Esophagus muscularis mucosa (tissue), 3 donors: Measurements from ENCODE around the gene IFI6.

Experiments used
- EP300 ChIP-seq: sonication (generic); formaldehyde crosslinking; IDR thresholded peaks from one replicate; pipeline ENCODE4 v1.6.1; 2017; ENCODE audit warnings: antibody characterized with exemption
- TF ChIP-seq, protein P1 (sequence below), 3 experiments: fragments of 200-600 bp in 2 of 3; fragments of 450-650 bp in 1 of 3; sonication (generic) in 2 of 3; IDR thresholded peaks; one replicate each; pipeline ENCODE4 v1.5.1; 2017 to 2019; ENCODE audit warnings: antibody characterized with exemption in 3 of 3, mild to moderate bottlenecking in 2 of 3, moderate library complexity in 1 of 3

DNA sequence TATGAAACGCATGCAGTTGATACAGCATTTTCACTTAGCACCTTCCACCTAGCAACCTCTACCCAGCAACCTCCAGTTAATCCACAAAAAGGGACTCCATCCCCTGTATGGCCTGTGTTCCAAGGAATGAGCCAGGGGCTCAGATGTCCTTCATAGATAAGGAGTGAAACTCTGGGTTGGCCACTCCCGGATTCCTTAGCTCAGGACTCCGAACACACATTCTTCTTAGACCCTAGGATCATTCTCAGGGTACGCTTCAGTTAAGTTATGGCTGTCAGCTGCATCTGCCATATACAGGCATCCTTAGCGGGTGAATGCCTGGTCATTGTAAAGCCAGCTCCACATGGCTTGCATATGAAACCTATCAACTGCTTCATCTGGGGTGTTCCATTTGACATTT, 15.9 kb upstream of the IFI6 start:
- no peak for TF ChIP-seq EP300
- TF ChIP-seq, protein P1, sequence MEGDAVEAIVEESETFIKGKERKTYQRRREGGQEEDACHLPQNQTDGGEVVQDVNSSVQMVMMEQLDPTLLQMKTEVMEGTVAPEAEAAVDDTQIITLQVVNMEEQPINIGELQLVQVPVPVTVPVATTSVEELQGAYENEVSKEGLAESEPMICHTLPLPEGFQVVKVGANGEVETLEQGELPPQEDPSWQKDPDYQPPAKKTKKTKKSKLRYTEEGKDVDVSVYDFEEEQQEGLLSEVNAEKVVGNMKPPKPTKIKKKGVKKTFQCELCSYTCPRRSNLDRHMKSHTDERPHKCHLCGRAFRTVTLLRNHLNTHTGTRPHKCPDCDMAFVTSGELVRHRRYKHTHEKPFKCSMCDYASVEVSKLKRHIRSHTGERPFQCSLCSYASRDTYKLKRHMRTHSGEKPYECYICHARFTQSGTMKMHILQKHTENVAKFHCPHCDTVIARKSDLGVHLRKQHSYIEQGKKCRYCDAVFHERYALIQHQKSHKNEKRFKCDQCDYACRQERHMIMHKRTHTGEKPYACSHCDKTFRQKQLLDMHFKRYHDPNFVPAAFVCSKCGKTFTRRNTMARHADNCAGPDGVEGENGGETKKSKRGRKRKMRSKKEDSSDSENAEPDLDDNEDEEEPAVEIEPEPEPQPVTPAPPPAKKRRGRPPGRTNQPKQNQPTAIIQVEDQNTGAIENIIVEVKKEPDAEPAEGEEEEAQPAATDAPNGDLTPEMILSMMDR (IDR thresholded peaks at IDR 0.05), result no peak
